GM18505 (cell line): ENCODE results near the gene GNB2.
"Not testable (repeated sequence)": the region's sequence is repeated elsewhere in the genome, so short reads cannot be mapped to it uniquely, and the experiment has no call there.

Source experiments
- ATAC-seq: cut with Tn5 transposase; IDR thresholded peaks from one replicate; pipeline ENCODE4 v1.9.1; 2021; ENCODE audit not compliant: unreplicated experiment
- POLR2A ChIP-seq: IDR thresholded peaks from 4 replicates; pipeline ENCODE4 v1.6.1; 2011; ENCODE audit warnings: borderline replicate concordance; ENCODE audit not compliant: insufficient read depth, insufficient read length; ENCODE audit errors: extremely low read depth

Gene GNB2

GRCh38 chr7:100641860-100642533, 31.5 kb upstream of the GNB2 start:
- TF ChIP-seq POLR2A: no peak
- no peak for ATAC-seq

GRCh38 chr7:100642534-100642907, 31.0 kb upstream of the GNB2 start:
- no peak for TF ChIP-seq POLR2A
- ATAC-seq: no peak

DNA sequence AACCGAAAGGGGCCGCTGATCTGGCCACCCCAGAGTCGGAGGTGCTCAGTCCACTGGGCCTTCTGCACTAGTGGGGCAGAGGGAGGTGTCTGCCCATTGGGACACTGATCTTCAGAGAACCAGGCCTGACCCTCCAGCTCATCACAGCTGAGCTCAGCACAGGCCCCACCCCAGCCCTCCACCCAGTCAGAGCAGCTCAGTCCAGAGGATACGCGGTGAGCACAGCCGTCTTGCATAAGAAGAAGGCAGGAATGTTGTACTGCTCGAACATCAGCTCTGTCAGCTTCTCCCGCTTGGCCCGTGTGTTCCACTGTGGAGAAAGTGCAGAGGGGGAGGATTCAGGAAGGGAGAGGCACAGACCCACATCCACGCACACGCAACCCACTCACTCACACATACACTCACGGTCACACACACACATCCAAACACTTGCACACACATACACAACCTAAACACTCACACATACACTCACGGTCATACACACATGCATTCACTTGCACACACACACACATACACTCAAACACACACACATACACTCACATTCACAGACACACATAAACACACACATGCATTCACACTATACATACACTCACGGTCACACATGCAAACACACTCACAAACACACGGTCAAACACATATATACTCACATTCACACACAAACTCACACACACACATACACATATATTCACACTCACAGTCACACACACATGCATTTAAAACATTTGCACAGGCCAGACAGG, 23.5 kb upstream of the GNB2 start:
- TF ChIP-seq POLR2A: no peak
- no peak for ATAC-seq

DNA sequence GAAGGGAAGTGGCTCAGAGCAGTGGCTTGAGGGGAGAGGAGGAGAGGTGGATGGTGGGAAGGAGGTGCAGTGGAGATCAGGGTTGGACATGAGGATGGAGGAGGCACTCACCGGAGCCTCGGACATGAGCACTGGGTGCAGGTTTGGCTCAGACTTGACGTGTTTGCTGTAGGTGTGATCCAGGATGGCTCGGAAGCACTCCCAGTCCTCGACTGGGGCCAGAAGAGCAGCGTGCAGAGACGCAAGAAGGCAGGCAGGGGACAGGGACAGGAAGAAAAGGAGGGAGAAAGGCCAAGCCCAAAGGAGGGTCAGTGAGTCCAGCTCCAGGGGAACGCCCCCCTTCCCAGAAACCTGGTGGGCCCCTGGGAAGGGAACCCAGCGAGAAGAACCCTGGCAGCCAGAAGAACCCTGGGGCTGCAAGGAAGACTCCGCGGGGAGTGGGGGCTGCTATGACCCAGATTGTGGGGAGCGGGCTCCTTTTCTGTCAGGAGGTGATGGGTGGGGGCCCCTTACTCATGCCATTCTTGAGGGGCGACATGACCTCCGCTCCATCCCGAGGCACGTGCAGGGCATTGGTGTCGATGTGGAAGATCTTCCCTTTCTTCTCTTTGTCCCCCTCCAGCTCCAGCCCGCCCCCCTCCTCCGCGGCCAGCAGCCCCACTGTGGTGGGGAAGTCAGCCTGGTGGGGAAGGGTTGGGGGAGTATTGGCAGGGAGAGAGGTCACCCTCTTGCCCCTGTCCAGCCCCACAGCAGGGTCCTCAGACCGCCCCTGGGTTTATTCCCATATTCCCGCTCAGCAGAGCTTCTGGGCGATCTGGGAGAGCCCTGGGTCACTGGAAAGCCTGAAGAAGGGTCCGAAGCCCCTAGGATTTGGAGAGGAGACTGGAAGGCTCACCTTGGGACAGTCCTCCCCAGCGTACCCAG, 18.4 kb upstream of the GNB2 start:
- no peak for TF ChIP-seq POLR2A
- ATAC-seq: no peak

DNA sequence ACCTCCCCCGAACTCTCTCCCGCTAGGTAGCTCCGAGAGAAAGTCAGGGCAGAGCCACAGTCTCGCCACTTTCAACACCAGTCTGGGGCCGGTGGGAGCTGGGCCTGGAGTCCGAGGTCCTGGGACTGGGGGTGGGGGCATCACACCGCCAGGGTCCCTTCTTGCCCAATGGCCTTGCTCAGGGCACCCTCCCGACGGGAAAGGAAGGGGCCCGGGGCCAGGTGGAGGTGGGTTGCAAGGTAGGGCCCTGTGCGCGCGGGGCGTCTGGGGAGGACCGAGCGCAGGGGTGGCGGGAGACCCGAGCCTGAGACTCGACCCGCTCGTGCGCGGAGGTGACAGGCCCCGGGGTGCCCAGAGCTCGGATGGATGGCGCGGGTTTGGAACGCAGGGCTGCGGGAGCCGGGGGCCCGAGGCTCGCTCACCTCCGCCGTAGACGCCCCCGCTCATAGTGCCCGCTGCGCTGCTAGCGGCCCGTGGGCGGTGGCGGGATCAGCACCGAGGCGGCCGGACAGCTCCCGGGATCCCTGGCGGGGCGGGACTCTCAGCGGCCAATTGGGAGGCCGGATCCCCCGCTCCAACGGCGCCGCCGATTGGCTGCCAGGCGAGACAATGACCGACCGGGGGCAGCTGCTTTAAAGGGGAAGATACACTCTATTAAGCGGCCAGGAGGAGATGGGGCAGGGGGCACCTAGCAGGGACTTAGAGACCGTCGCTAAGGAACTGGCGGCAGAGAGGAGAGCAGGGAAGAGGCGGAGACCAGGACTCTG, 17.4 kb upstream of the GNB2 start, which contains the start of gene ACTL6B:
Gene ACTL6B, minus strand, starts transcription at position 541 of the 767 bp plus-strand sequence. Its CDS starts 94 bp downstream, at position 447.
- ATAC-seq: no peak
- no peak for TF ChIP-seq POLR2A

- not testable (repeated sequence) for ATAC-seq
These were observed 11.3 kb upstream of the GNB2 start for GRCh38 chr7:100662194-100662776.

DNA sequence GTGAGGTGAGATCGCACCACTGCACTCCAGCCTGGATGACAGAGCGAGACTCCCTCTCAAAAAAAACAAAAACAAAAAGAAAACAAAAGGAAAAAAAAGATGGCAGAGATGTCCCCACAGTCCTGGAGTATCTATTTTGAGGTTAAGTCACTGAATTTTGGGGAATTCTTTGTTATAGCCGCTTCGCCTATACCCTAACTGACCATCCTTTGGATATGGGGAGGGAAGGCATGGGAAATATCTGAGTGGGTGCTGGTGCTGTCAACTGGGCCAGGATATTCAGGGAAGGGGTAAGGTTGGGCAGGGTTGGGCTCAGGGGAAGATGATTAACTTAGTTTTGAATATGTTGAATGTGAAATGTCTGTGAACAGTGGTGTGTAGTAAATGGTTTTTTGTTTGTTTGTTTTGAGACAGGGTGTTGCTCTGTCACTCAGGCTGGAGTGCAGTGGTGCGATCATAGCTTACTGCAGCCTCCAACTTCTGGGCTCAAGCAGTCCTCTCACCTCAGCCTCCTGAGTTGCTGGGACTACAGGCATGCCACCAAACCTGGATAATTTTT, 8.3 kb upstream of the GNB2 start:
- TF ChIP-seq POLR2A: no peak
- ATAC-seq: no peak

DNA sequence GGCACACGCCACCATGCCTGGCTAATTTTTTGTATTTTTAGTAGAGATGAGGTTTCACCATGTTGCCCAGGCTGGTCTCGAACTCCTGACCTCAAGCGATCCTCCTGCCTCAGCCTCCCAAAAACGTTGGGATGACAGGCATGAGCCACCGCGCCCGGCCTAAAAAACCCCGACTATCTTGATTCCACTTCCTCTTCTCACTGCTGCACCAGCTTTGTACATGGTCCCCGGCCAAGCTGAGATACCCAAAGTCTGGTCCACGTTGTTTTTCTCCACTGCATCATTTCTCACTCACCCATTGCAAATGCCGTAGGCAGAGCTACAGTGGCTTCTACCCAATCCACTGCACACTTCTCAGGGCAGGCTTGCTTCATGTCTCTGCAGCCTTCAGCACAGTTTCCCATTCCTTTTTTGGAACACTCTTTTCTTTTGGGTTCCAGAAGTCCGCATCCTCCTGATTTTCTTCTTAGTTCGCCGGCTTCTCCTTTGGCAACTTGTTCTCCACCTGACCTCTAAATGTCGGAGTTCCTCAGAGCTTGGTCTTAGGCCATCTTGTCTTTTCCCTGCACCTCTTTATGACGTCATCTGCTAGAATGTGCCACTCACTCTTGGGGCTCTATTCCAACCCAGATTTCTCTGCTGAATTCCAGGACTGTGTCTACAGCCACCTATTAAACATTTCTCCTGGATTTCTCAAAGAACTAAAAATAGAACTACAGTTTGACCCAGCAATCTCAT, 6.0 kb upstream of the GNB2 start:
- no peak for TF ChIP-seq POLR2A
- ATAC-seq: no peak

DNA sequence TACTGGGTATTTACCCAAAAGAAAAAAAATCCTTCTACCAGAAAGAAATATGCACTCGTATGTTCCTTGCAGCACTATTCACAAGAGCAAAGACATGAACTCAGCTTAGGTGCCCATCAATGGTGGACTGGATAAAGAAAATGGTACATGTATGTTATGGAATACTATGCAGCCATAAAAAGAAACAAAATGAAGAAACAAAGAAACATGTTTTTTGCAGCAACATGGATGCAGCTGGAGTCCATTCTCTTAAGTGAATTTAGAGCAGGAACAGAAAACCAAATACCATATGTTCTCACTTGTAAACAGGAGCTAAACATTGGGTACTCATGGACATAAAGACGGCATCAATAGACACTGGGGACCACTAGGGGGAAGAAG, 5.5 kb upstream of the GNB2 start:
- ATAC-seq: no peak
- TF ChIP-seq POLR2A: no peak

GRCh38 chr7:100669106-100669505, 4.4 kb upstream of the GNB2 start:
- ATAC-seq: not testable (repeated sequence)

DNA sequence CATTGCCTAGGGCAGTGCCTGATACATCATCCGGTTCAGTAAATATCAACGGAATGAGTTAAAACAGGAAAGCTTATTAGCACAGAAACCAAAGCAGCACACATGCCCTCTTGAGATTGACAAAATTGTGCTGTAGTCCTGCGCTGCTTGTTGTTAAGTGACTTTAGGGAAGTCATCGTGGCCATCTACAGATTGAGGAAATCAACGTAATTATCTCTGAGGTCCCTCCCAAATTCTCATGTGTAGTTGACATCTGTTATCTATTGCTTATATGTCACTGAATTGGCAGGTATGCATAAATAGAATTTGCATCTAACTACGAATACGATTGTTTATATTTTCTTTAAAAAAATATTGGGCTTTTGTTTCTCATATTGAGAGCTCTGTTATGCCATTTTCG, 3.5 kb upstream of the GNB2 start:
- no peak for ATAC-seq

More for the DNA sequence above, 3.5 kb upstream of the GNB2 start:
- no peak for TF ChIP-seq POLR2A
